Erythroblast (primary cell): ENCODE measurements around the gene TLK2.

Experiments used
- GATA1 ChIP-seq: IDR thresholded peaks from 2 replicates; pipeline ENCODE4 v1.6.1; 2011; ENCODE audit warnings: low read depth, mild to moderate bottlenecking, control low read depth, low read length, moderate library complexity
- POLR2A ChIP-seq: IDR thresholded peaks from 2 replicates; pipeline ENCODE4 v1.6.1; 2011; ENCODE audit warnings: mild to moderate bottlenecking, low read length

DNA sequence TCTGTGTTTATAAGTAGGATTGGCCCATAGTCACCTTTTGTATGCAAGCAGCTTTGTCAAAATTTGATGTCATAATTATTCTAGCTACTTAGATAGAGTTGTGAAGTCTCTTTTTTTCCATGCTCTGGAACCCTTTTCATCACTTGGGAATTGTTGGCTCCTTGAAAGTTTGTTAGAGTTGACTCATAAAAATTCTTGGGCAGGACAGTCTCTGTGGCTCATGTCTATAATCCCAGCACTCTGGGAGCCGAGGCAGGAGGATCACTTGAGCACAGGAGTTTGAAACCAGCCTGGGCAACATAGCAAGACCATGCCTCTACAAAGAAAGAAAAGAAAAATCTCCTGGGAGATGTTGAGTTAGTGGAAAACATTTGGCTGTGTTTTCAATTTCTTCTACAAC, 103.1 kb downstream of the TLK2 start:
- TF ChIP-seq POLR2A (no peak), GATA1 (no peak)
